CD4-positive, alpha-beta memory T cell (primary cell): ENCODE results near the gene GNB3. TPM values are rescaled to one million over a fixed set of nuclear protein-coding genes. Genes with fewer than 3 reads are reported as not detected.
"Not testable (repeated sequence)": the region's sequence is repeated elsewhere in the genome, so short reads cannot be mapped to it uniquely, and the experiment has no call there.

Experiments
- CTCF ChIA-PET: fragments of 350-600 bp; sonication (Branson Sonifier 250); formaldehyde crosslinking; loops from one replicate; lab custom pipeline; 2021; ENCODE audit warnings: inconsistent platforms; ENCODE audit not compliant: partially characterized antibody; lab: Charles Lee
- POLR2A ChIA-PET: fragments of 350-600 bp; sonication (Branson Sonifier 250); formaldehyde crosslinking; loops from one replicate; lab custom pipeline; 2021; ENCODE audit not compliant: partially characterized antibody; lab: Charles Lee
- DNase-seq, 5 donors: peaks; one replicate each; pipeline versions ENCODE4 v3.0.0 to v3.0.0-alpha.2; 2020 to 2022; ENCODE audit warnings: mixed read lengths in 1 of 5
- H3K27ac ChIP-seq: one replicate; pipeline ENCODE4 v1.7.0; 2013; ENCODE audit warnings: low read depth, low read length
- H3K27me3 ChIP-seq: 2 replicates; pipeline ENCODE4 v1.7.0; 2013; ENCODE audit warnings: mild to moderate bottlenecking, low read length, moderate library complexity; ENCODE audit not compliant: insufficient read depth
- H3K36me3 ChIP-seq: 2 replicates; pipeline ENCODE4 v1.7.0; 2013; ENCODE audit warnings: mild to moderate bottlenecking, low read length, moderate library complexity; ENCODE audit not compliant: insufficient read depth
- H3K4me1 ChIP-seq: 2 replicates; pipeline ENCODE4 v1.7.0; 2013; ENCODE audit warnings: mild to moderate bottlenecking, low read length, moderate library complexity; ENCODE audit not compliant: insufficient read depth
- H3K4me3 ChIP-seq, 2 donors: one replicate each; pipeline ENCODE4 v1.7.0; 2013; ENCODE audit warnings: low read length in 2 of 2, mild to moderate bottlenecking in 1 of 2
- H3K9me3 ChIP-seq, 2 donors: one replicate each; pipeline ENCODE4 v1.7.0; 2013; ENCODE audit warnings: low read length in 2 of 2, control low read depth in 1 of 2; ENCODE audit not compliant: control insufficient read depth in 1 of 2
- H3K27ac Mint-ChIP-seq, 7 donors: one replicate each; pipeline ENCODE4 v1.8.0; 2020 to 2021; ENCODE audit warnings: mixed read lengths in 7 of 7, mild to moderate bottlenecking in 6 of 7, inconsistent platforms in 3 of 7, moderate library complexity in 3 of 7
- H3K27me3 Mint-ChIP-seq, 2 donors: one replicate each; pipeline ENCODE4 v1.8.0; 2020 to 2021; ENCODE audit warnings: mixed read lengths in 2 of 2
- H3K36me3 Mint-ChIP-seq, 2 donors: one replicate each; pipeline ENCODE4 v1.8.0; 2020 to 2021; ENCODE audit warnings: mixed read lengths in 2 of 2, inconsistent platforms in 1 of 2, mild to moderate bottlenecking in 1 of 2
- H3K4me1 Mint-ChIP-seq, 4 donors: one replicate each; pipeline ENCODE4 v1.8.0; 2020 to 2021; ENCODE audit warnings: mixed read lengths in 4 of 4, mild to moderate bottlenecking in 1 of 4
- H3K4me3 Mint-ChIP-seq, 8 donors: one replicate each; pipeline ENCODE4 v1.8.0; 2020 to 2021; ENCODE audit warnings: mixed read lengths in 8 of 8, mild to moderate bottlenecking in 7 of 8, moderate library complexity in 6 of 8, inconsistent platforms in 3 of 8
- H3K9me3 Mint-ChIP-seq, 8 donors: one replicate each; pipeline ENCODE4 v1.8.0; 2020 to 2021; ENCODE audit warnings: mixed read lengths in 8 of 8, mild to moderate bottlenecking in 5 of 8, inconsistent platforms in 3 of 8, moderate library complexity in 1 of 8
- intact Hi-C: fragments of 100-400 bp; cut with micrococcal nuclease; formaldehyde crosslinking; loops from one replicate; pipeline ENCODE4 v1.15.1; 2023
- polyA plus RNA-seq, 2 donors: library from polyadenylated mRNA; unstranded; fragments of 300-500 nt; fragmentation: Illumina TruSeq; gene quantifications; one replicate each; pipeline ENCODE4 v1.2.3, GENCODE V29; 2021
- total RNA-seq, 2 experiments: library from RNA; stranded (reverse); gene quantifications; one replicate each; pipeline ENCODE4 v1.2.3, GENCODE V29; 2021

The GNB3 gene
- total and polyA plus RNA-seq, 4 experiments from 2014 or later: 5.1 to 5.2 TPM; not detected in 2

DNA sequence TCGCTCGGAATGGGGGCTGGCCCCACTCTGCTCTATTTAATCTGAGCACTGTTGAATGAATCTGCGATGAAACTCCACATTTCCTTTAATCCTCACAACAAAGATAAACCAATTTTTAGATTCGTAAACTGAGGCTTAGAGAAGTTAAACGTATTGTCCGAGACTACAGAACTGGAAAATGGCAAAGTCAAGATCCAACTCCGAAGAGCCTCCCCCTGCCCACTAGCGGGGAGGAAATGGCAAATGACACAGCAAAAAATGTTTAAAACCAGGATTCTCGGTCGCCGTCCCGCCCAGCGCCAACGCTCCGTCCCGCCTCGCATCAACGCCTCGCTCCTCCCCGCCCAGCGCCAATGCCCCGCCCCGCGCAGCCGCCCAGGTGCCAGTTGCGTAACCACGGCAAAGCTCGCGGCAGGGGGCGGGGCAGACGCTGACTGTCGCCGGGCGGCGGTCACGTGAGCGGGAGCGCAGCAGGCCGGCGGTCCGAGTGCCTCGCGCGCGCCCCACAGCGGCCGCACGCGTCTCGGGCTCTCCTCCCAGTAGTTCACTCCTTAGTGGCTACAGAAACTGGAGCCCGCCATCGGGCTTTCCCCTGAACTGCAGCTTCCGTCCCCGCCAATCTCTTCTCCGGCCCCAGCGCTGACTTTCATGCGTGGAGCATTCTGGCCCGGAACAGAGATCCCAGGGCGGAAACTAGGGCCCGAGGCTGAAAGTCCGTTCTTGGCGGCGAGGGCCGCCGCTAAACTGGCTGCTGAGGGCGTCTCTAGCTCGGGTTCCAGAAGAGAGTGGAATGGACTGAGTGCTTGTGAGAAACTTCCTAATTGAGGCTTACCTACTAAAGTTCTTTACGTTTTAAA lies 50.3 kb downstream of the GNB3 start:
- Mint-ChIP-seq H3K4me1 (peaks cover 5 to 15% (median 11%) of the 10 kb centered on the region in 4 donors), H3K27me3 (no peaks in the 10 kb centered on the region), H3K9me3 (no peaks in the 10 kb centered on the region), H3K4me3 (peak overlapping the region; percentile 82 to 87 (median 85)), H3K27ac (peak overlapping the region; percentile 92 to 98 (median 95)), H3K36me3 (no peaks in the 10 kb centered on the region)
- Histone ChIP-seq H3K27ac (peak overlapping the region; percentile 91), H3K4me3 (peak overlapping the region; percentile 74 to 93), H3K36me3 (no peaks in the 10 kb centered on the region), H3K27me3 (no peaks in the 10 kb centered on the region), H3K9me3 (no peaks in the 10 kb centered on the region), H3K4me1 (peaks cover 16% of the 10 kb centered on the region)
- POLR2A ChIA-PET: interaction anchor here (0.7 to 4.0 kb wide), 39 partner anchors 9 to 422 kb away, joined by 3 to 133 read pairs (median 6); partner anchors contain the start of genes ATN1, C12orf57, CDCA3 and COPS7A
- peak; percentile 97 to 98 (median 98) for DNase-seq
- CTCF ChIA-PET: interaction anchor here (0.6 to 4.4 kb wide), 21 partner anchors 9 to 218 kb away, joined by 3 to 151 read pairs (median 4); partner anchors contain the start of genes C1RL, CDCA3, LRRC23 and SPSB2
- intact Hi-C loops: loop anchor here (1.0 kb wide), 5 partner anchors 13 to 127 kb away; partner anchors contain the start of genes ENO2, LPCAT3, LRRC23 and SPSB2

DNA sequence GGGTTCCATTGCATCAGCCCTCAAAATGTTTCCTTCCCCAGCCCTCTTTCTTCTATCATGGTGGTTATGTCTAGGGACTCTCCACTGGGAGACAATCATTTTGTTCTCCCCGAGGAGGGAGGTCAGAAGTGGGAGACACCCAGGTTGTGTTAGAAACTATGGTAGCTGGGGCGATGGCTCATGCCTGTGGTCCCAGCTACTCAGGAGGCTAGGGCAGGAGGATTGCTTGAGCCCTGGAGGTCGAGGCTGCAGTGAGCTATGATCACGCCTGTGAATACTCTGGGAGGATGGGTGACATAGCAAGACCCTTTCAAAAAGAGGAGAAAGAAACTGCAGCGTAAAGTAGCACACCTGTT lies 50.9 kb downstream of the GNB3 start:
- Histone ChIP-seq H3K27ac (peak overlapping the region; percentile 91), H3K4me3 (peak overlapping the region; percentile 74 to 93), H3K36me3 (no peaks in the 10 kb centered on the region), H3K9me3 (no peaks in the 10 kb centered on the region), H3K4me1 (peaks cover 16% of the 10 kb centered on the region), H3K27me3 (no peaks in the 10 kb centered on the region)
- intact Hi-C loops: loop anchor here (1.0 kb wide), 5 partner anchors 13 to 127 kb away; partner anchors contain the start of genes ENO2, LPCAT3, LRRC23 and SPSB2
- Mint-ChIP-seq H3K36me3 (no peaks in the 10 kb centered on the region), H3K9me3 (no peaks in the 10 kb centered on the region), H3K4me1 (peaks cover 5 to 15% (median 11%) of the 10 kb centered on the region in 4 donors), H3K4me3 (peak overlapping the region; percentile 82 to 87 (median 84)), H3K27ac (peak overlapping the region; percentile 92 to 98 (median 95)), H3K27me3 (no peaks in the 10 kb centered on the region)
- POLR2A ChIA-PET: interaction anchor here (0.7 to 4.0 kb wide), 35 partner anchors 9 to 351 kb away, joined by 3 to 133 read pairs (median 6); partner anchors contain the start of genes ATN1, C12orf57, CDCA3 and COPS7A
- no peak for DNase-seq
- CTCF ChIA-PET: interaction anchor here (0.6 to 4.4 kb wide), 20 partner anchors 8 to 217 kb away, joined by 3 to 151 read pairs (median 4); partner anchors contain the start of genes C1RL, CDCA3, LRRC23 and SPSB2

DNA sequence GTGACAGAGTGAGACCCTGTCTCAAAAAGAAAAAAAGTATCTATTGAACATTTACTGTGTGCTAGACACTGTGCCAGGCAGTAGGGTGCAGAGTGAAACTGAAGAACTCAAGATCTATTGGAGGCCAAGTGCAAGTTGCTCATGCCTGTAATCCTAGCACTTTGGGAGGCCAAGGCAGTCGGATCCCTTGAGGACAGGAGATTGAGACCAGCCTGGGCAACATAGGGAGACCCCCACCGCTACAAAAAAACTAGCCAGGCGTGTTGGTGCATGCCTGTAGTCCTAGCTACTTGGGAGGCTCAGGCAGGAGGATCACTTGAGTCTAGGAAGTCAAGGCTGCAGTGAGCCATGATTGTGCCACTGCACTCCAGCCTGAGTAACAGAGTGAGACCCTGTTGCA lies 52.0 kb downstream of the GNB3 start:
- H3K9me3 Mint-ChIP-seq, H3K9me3 ChIP-seq, H3K27me3 Mint-ChIP-seq, H3K27me3 ChIP-seq, H3K36me3 ChIP-seq, H3K27ac ChIP-seq, intact Hi-C loops, DNase-seq, H3K36me3 Mint-ChIP-seq, H3K4me3 ChIP-seq: not testable (repeated sequence)
- peaks cover 16% of the 10 kb centered on the region for H3K4me1 ChIP-seq
- CTCF ChIA-PET: interaction anchor here (0.6 to 4.4 kb wide), 5 partner anchors 10 to 22 kb away, joined by 3 to 151 read pairs (median 10); partner anchors contain the start of genes SPSB2 and TPI1
- Mint-ChIP-seq H3K4me3 (peak overlapping the region in 2 of 8 donors; percentile 27 to 40), H3K4me1 (peaks cover 5 to 15% (median 11%) of the 10 kb centered on the region in 4 donors), H3K27ac (peak overlapping the region in 4 of 7 donors; percentile 12 to 95 (median 38))
- POLR2A ChIA-PET: interaction anchor here (2.4 to 4.0 kb wide), 2 partner anchors 22 to 33 kb away, joined by 18 to 133 read pairs; partner anchors contain the start of gene SPSB2

DNA sequence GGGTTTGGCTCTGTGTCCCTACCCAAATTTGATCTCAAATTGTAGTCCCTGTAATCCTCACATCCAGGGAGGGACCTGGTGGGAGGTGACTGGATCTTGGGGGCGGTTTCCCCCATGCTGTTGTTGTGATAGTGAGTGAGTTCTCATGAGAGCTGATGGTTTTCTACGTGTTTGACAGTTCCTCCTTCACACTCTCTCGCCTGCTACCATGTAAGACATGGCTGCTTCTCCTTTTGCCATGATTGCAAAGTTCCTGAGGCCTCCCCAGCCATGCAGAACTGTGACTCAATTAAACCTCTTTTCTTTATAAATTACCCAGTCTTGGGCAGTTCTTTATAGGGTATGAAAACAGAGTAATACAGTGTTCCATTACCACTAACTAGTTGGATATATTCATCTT lies 53.6 kb downstream of the GNB3 start:
- H3K27ac ChIP-seq: no peak overlapping the region
- Mint-ChIP-seq H3K36me3 (no peaks in the 10 kb centered on the region), H3K4me1 (peaks cover 5 to 15% (median 11%) of the 10 kb centered on the region in 4 donors), H3K27ac (no peak overlapping the region), H3K4me3 (no peak overlapping the region), H3K9me3 (peaks cover 0 to 2% (median 0%) of the 10 kb centered on the region in 8 donors), H3K27me3 (no peaks in the 10 kb centered on the region)
- CTCF ChIA-PET: interaction anchor here (4.4 kb wide), 1 partner anchor 24 kb away, joined by 151 read pairs; the partner anchor contains the start of genes SPSB2 and TPI1
- no peaks in the 10 kb centered on the region for H3K27me3 ChIP-seq
- POLR2A ChIA-PET: interaction anchor here (0.9 to 1.0 kb wide), 2 partner anchors 11 to 21 kb away, joined by 3 read pairs; partner anchors contain the start of gene SPSB2
- H3K36me3 ChIP-seq: no peaks in the 10 kb centered on the region
- H3K4me3 ChIP-seq: no peak overlapping the region
- no peak for DNase-seq
- intact Hi-C loops: no loop called here
- H3K9me3 ChIP-seq: no peaks in the 10 kb centered on the region
- peaks cover 16% of the 10 kb centered on the region for H3K4me1 ChIP-seq

Other genes with a start within 250 kb of the GNB3 start
- 100 to 1,000 TPM; 246 to 255 TPM for gene CHD4, start 233.5 kb upstream of the GNB3 start, total RNA-seq
- 10 to 100 TPM; 13.3 to 64.6 TPM for gene CHD4, start 233.5 kb upstream of the GNB3 start, polyA plus RNA-seq
- gene LPAR5, start 205.0 kb upstream of the GNB3 start, total RNA-seq: 10 to 100 TPM; 10.2 to 11.1 TPM
- 10 to 100 TPM in 1 of 2 donors, 1 to 10 TPM in 1; 5.4 to 11.9 TPM for gene LPAR5, start 205.0 kb upstream of the GNB3 start, polyA plus RNA-seq
- 10 to 100 TPM; 13.9 to 16.3 TPM for gene ACRBP, start 193.5 kb upstream of the GNB3 start, total RNA-seq
- gene ACRBP, start 193.5 kb upstream of the GNB3 start, polyA plus RNA-seq: under 1 TPM in 1 of 2 donors, not detected in 1; 0.25 TPM
- gene ING4, start 177.8 kb upstream of the GNB3 start, total RNA-seq: 10 to 100 TPM; 82.3 to 83.5 TPM
- 100 to 1,000 TPM in 1 of 2 donors, 10 to 100 TPM in 1; 73.0 to 122 TPM for gene ING4, start 177.8 kb upstream of the GNB3 start, polyA plus RNA-seq
- 10 to 100 TPM; 88.6 to 88.7 TPM for gene ZNF384, start 151.6 kb upstream of the GNB3 start, total RNA-seq
- gene ZNF384, start 151.6 kb upstream of the GNB3 start, polyA plus RNA-seq: 10 to 100 TPM; 14.4 to 45.8 TPM
- gene PIANP, start 140.1 kb upstream of the GNB3 start, total RNA-seq: 1 to 10 TPM; 1.3 to 1.5 TPM
- under 1 TPM; 0.61 to 0.69 TPM for gene PIANP, start 140.1 kb upstream of the GNB3 start, polyA plus RNA-seq
- 10 to 100 TPM; 36.9 to 37.7 TPM for gene COPS7A, start 116.9 kb upstream of the GNB3 start, total RNA-seq
- gene COPS7A, start 116.9 kb upstream of the GNB3 start, polyA plus RNA-seq: 10 to 100 TPM; 44.7 to 48.6 TPM
- gene MLF2, start 87.8 kb upstream of the GNB3 start, total RNA-seq: 10 to 100 TPM; 79.8 to 80.3 TPM
- gene MLF2, start 87.8 kb upstream of the GNB3 start, polyA plus RNA-seq: 100 to 1,000 TPM; 111 to 130 TPM
- gene PTMS, start 74.6 kb upstream of the GNB3 start, total RNA-seq: 1 to 10 TPM; 2.0 to 2.9 TPM
- 1 to 10 TPM; 1.3 to 3.6 TPM for gene PTMS, start 74.6 kb upstream of the GNB3 start, polyA plus RNA-seq
- gene LAG3, start 68.4 kb upstream of the GNB3 start, total RNA-seq: 1 to 10 TPM; 2.4 to 3.8 TPM
- 1 to 10 TPM; 4.9 to 8.3 TPM for gene LAG3, start 68.4 kb upstream of the GNB3 start, polyA plus RNA-seq
- 100 to 1,000 TPM; 285 to 291 TPM for gene CD4, start 51.4 kb upstream of the GNB3 start, total RNA-seq
- 100 to 1,000 TPM; 251 to 456 TPM for gene CD4, start 51.4 kb upstream of the GNB3 start, polyA plus RNA-seq
- under 1 TPM in 1 of 2 experiments, not detected in 1; 0.32 TPM for gene GPR162, start 19.1 kb upstream of the GNB3 start, total RNA-seq
- not detected for gene GPR162, start 19.1 kb upstream of the GNB3 start, polyA plus RNA-seq
- 10 to 100 TPM; 11.2 to 11.8 TPM for gene P3H3, start 12.5 kb upstream of the GNB3 start, total RNA-seq
- 1 to 10 TPM in 1 of 2 donors, under 1 TPM in 1; 0.72 to 1.2 TPM for gene P3H3, start 12.5 kb upstream of the GNB3 start, polyA plus RNA-seq
- 1 to 10 TPM; 1.3 to 2.0 TPM for gene CDCA3, start 10.4 kb downstream of the GNB3 start, total RNA-seq
- under 1 TPM; 0.09 to 0.39 TPM for gene CDCA3, start 10.4 kb downstream of the GNB3 start, polyA plus RNA-seq
- 10 to 100 TPM; 65.2 to 69.3 TPM for gene USP5, start 11.2 kb downstream of the GNB3 start, total RNA-seq
- gene USP5, start 11.2 kb downstream of the GNB3 start, polyA plus RNA-seq: 10 to 100 TPM; 53.9 to 73.0 TPM
- gene TPI1, start 26.6 kb downstream of the GNB3 start, total RNA-seq: 100 to 1,000 TPM; 155 to 164 TPM
- gene TPI1, start 26.6 kb downstream of the GNB3 start, polyA plus RNA-seq: 100 to 1,000 TPM; 572 to 777 TPM
- gene SPSB2, start 32.4 kb downstream of the GNB3 start, total RNA-seq: 10 to 100 TPM; 19.8 to 21.9 TPM
- 10 to 100 TPM; 16.6 to 25.5 TPM for gene SPSB2, start 32.4 kb downstream of the GNB3 start, polyA plus RNA-seq
- gene LRRC23, start 63.9 kb downstream of the GNB3 start, total RNA-seq: 1 to 10 TPM; 8.3 to 9.1 TPM
- 1 to 10 TPM; 4.1 to 4.2 TPM for gene LRRC23, start 63.9 kb downstream of the GNB3 start, polyA plus RNA-seq
- gene ENO2, start 73.7 kb downstream of the GNB3 start, total RNA-seq: 100 to 1,000 TPM; 187 to 190 TPM
- gene ENO2, start 73.7 kb downstream of the GNB3 start, polyA plus RNA-seq: 10 to 100 TPM; 28.4 to 35.8 TPM
- gene ATN1, start 87.0 kb downstream of the GNB3 start, total RNA-seq: 10 to 100 TPM; 32.2 to 33.0 TPM
- gene ATN1, start 87.0 kb downstream of the GNB3 start, polyA plus RNA-seq: 1 to 10 TPM in 1 of 2 donors, under 1 TPM in 1; 0.16 to 1.1 TPM
- gene RNU7-1, start 102.9 kb downstream of the GNB3 start, total RNA-seq: not detected
- not detected for gene RNU7-1, start 102.9 kb downstream of the GNB3 start, polyA plus RNA-seq
- 100 to 1,000 TPM; 423 to 425 TPM for gene C12orf57, start 103.1 kb downstream of the GNB3 start, total RNA-seq
- gene C12orf57, start 103.1 kb downstream of the GNB3 start, polyA plus RNA-seq: 100 to 1,000 TPM; 155 to 244 TPM
- gene PTPN6, start 110.4 kb downstream of the GNB3 start, total RNA-seq: 100 to 1,000 TPM; 189 to 199 TPM
- 100 to 1,000 TPM; 126 to 325 TPM for gene PTPN6, start 110.4 kb downstream of the GNB3 start, polyA plus RNA-seq
- 100 to 1,000 TPM; 142 to 148 TPM for gene PHB2, start 129.7 kb downstream of the GNB3 start, total RNA-seq
- 100 to 1,000 TPM; 102 to 114 TPM for gene PHB2, start 129.7 kb downstream of the GNB3 start, polyA plus RNA-seq
- gene EMG1, start 130.0 kb downstream of the GNB3 start, total RNA-seq: 10 to 100 TPM; 68.6 to 70.8 TPM
- gene EMG1, start 130.0 kb downstream of the GNB3 start, polyA plus RNA-seq: 10 to 100 TPM; 68.8 to 69.8 TPM
- gene LPCAT3, start 177.6 kb downstream of the GNB3 start, total RNA-seq: 10 to 100 TPM; 18.3 to 21.6 TPM
- 10 to 100 TPM; 25.3 to 33.8 TPM for gene LPCAT3, start 177.6 kb downstream of the GNB3 start, polyA plus RNA-seq
- 1 to 10 TPM; 1.3 to 2.6 TPM for gene C1S, start 219.8 kb downstream of the GNB3 start, total RNA-seq
- gene C1S, start 219.8 kb downstream of the GNB3 start, polyA plus RNA-seq: not detected